ENCODE results near the gene FAM131C.

DNA sequence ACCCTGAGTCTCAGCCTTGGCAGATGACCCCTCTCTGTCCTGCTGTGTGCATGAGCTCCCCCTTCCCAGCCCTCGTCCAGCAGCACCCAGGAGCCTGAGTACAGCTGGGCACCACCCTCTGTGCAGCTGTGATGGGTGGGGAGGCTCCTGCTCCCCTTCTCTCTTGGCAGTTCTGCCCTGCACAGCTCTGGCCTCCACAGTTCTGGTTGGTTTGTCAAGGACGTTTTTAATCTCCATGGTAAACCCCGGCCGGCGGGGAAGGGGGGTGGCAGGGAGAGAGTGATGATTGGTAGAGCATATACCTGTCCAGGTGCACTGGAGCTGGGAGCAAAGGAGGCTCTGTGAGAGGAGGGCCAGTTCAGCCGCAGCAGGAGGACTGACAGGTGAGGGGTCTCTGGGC lies 51.8 kb downstream of the FAM131C start, which contains the start of gene CLCNKA:
- TF ChIP-seq POLR2AphosphoS5 (IDR thresholded peaks at IDR 0.05; ENCODE audit: low read depth, low read length), result no peak
- no peak for TF ChIP-seq POLR2A (IDR thresholded peaks at IDR 0.05; ENCODE audit: low read depth, low read length)
- no peak for TF ChIP-seq TAF1 (IDR thresholded peaks at IDR 0.05; ENCODE audit: low read depth, low read length)
- no peak for TF ChIP-seq SPI1 (IDR thresholded peaks at IDR 0.05; ENCODE audit: low read depth, low read length)
- TF ChIP-seq POU2F2 (IDR thresholded peaks at IDR 0.05; ENCODE audit: low read depth, low read length), result no peak
- no peak for TF ChIP-seq PAX5 (IDR thresholded peaks at IDR 0.05; ENCODE audit: insufficient read depth, low read length, severe bottlenecking)

Data from GM12891 (cell line).